GM12878 (cell line): ENCODE results near the gene TBC1D19. TPM values are rescaled to one million over a fixed set of nuclear protein-coding genes. Genes with fewer than 3 reads are reported as not detected.

Experiments
- ATAC-seq: fragments of 200-7000 bp; cut with Tn5 transposase; 3 replicates; pipeline ENCODE4 v1.9.1; 2020; ENCODE audit warnings: mild to moderate bottlenecking, moderate library complexity
- BruUV-seq: library from RNA; stranded (reverse); fragments of 400-500 nt; replicated peaks from 2 replicates; lab custom pipeline; 2021; lab: Mats Ljungman, UMichigan
- CTCF ChIA-PET: fragments of 300-600 bp; sonication (Branson Sonifier 250); formaldehyde crosslinking; extraction: SDS; loops from one replicate; lab custom pipeline; 2021; ENCODE audit warnings: inconsistent platforms; lab: Yijun Ruan, JAX
- POLR2A ChIA-PET: fragments of 350-600 bp; formaldehyde crosslinking; extraction: SDS; loops from one replicate; lab custom pipeline; 2021; ENCODE audit warnings: inconsistent platforms; lab: Charles Lee
- RAD21 ChIA-PET: fragments of 300-600 bp; sonication (Branson Sonifier 250); formaldehyde crosslinking; loops from one replicate; lab custom pipeline; 2023; ENCODE audit warnings: antibody characterized with exemption; ENCODE audit not compliant: unreplicated experiment; lab: Charles Lee
- SMC1A ChIA-PET: fragments of 300-600 bp; sonication (Branson Sonifier 250); formaldehyde crosslinking; loops from one replicate; lab custom pipeline; 2023; ENCODE audit not compliant: unreplicated experiment, uncharacterized antibody; lab: Charles Lee
- DNase-seq: peaks from one replicate; pipeline ENCODE4 v3.0.0-alpha.2; 2011; ENCODE audit warnings: low read depth, low spot score
- FAIRE-seq: peaks from 3 replicates; lab custom pipeline; 2011; peaks lifted over from hg19 to GRCh38; lab: Jason Lieb, UNC
- H2AFZ ChIP-seq: 2 replicates; pipeline ENCODE4 v1.6.0; 2011; ENCODE audit warnings: low read depth, low read length, control low read depth; ENCODE audit not compliant: control insufficient read depth
- H3K27ac ChIP-seq: 2 replicates; pipeline ENCODE4 v1.5.1; 2011; ENCODE audit warnings: control low read depth; ENCODE audit not compliant: control insufficient read depth, insufficient read depth
- H3K27me3 ChIP-seq, 2 experiments: replicated peaks in 1 of 2; 2 replicates each; pipeline versions ENCODE4 v1.6.0 to v1.6.1; 2011; ENCODE audit warnings: low read length in 1 of 2; ENCODE audit not compliant: control insufficient read depth in 2 of 2, insufficient read depth in 2 of 2
- H3K36me3 ChIP-seq, 2 experiments: 2 replicates each; pipeline ENCODE4 v1.5.1; 2011; ENCODE audit warnings: low read length in 1 of 2; ENCODE audit not compliant: control insufficient read depth in 2 of 2, insufficient read depth in 2 of 2
- H3K4me1 ChIP-seq: 2 replicates; pipeline ENCODE4 v1.6.1; 2011; ENCODE audit warnings: mild to moderate bottlenecking, low read length, moderate library complexity, mixed read lengths; ENCODE audit not compliant: control insufficient read depth, insufficient read depth
- H3K4me2 ChIP-seq: 2 replicates; pipeline ENCODE4 v1.6.0; 2011; ENCODE audit warnings: control low read depth; ENCODE audit not compliant: control insufficient read depth, insufficient read depth
- H3K4me3 ChIP-seq: fragments of 200-600 bp; sonication (generic); 2 replicates; pipeline ENCODE4 v1.5.1; 2016
- H3K79me2 ChIP-seq: 2 replicates; pipeline ENCODE4 v1.6.0; 2011; ENCODE audit warnings: low read length; ENCODE audit not compliant: control insufficient read depth, insufficient read depth
- H3K9ac ChIP-seq: 2 replicates; pipeline ENCODE4 v1.8.0; 2011; ENCODE audit warnings: low read length, control low read depth, mixed read lengths; ENCODE audit not compliant: control insufficient read depth, insufficient read depth
- H3K9me3 ChIP-seq: replicated peaks from 3 replicates; pipeline ENCODE4 v1.5.1; 2011; ENCODE audit warnings: mild to moderate bottlenecking, low read length; ENCODE audit not compliant: control insufficient read depth, insufficient read depth
- H4K20me1 ChIP-seq: 2 replicates; pipeline ENCODE4 v1.6.0; 2011; ENCODE audit not compliant: control insufficient read depth, insufficient read depth
- EZH2 ChIP-seq: IDR thresholded peaks from 2 replicates; pipeline ENCODE4 v1.6.1; 2012; ENCODE audit warnings: low read depth, mild to moderate bottlenecking, control low read depth, inconsistent platforms, low read length, borderline replicate concordance; ENCODE audit not compliant: control insufficient read depth
- HDAC2 ChIP-seq: fragments of 200-600 bp; sonication (generic); IDR thresholded peaks from 2 replicates; pipeline ENCODE4 v1.6.1; 2017
- IKZF2 ChIP-seq, 2 experiments: fragments of 450-650 bp; IDR thresholded peaks; 2 replicates each; pipeline ENCODE4 v1.6.1; 2017; ENCODE audit warnings: mild to moderate bottlenecking in 2 of 2, moderate library complexity in 2 of 2
- RAD21 ChIP-seq: IDR thresholded peaks from 2 replicates; pipeline ENCODE4 v1.6.1; 2011; ENCODE audit warnings: mild to moderate bottlenecking, low read depth, low read length, moderate library complexity; ENCODE audit not compliant: insufficient read depth
- RCOR1 ChIP-seq: conservative IDR thresholded peaks from 2 replicates; pipeline ENCODE4 v1.6.1; 2012; ENCODE audit warnings: low read depth, low read length, improper control_type of control experiment
- RELB ChIP-seq: fragments of 450-650 bp; IDR thresholded peaks from 2 replicates; pipeline ENCODE4 v1.6.1; 2017; ENCODE audit warnings: low read depth, mild to moderate bottlenecking, moderate library complexity
- SMARCA5 ChIP-seq: fragments of 450-650 bp; IDR thresholded peaks from 2 replicates; pipeline ENCODE4 v1.6.1; 2017; ENCODE audit warnings: mild to moderate bottlenecking
- STAT3 ChIP-seq: IDR thresholded peaks from 2 replicates; pipeline ENCODE4 v1.6.1; 2011; ENCODE audit warnings: low read depth, low read length, improper control_type of control experiment
- ZBTB4 ChIP-seq: fragments of 450-650 bp; formaldehyde crosslinking; IDR thresholded peaks from 2 replicates; pipeline ENCODE4 v1.4.0; 2022; ENCODE audit warnings: mild to moderate bottlenecking, moderate library complexity
- ZNF592 ChIP-seq: fragments of 450-650 bp; IDR thresholded peaks from 2 replicates; pipeline ENCODE4 v1.6.1; 2017; ENCODE audit warnings: mild to moderate bottlenecking, moderate library complexity
- ZNF687 ChIP-seq: fragments of 450-650 bp; IDR thresholded peaks from 2 replicates; pipeline ENCODE4 v1.6.1; 2017; ENCODE audit warnings: mild to moderate bottlenecking, moderate library complexity
- WGBS: methylation state at CpG from one replicate; pipeline ENCODE4 v1.1.6; 2016; ENCODE audit warnings: low lambda C conversion rate; ENCODE audit not compliant: insufficient replicate concordance, insufficient coverage; ENCODE audit errors: missing lambda C conversion rate; 5-methylcytosine and 5-hydroxymethylcytosine counted together
- in situ Hi-C: fragments of 300-500 bp; cut with MboI; formaldehyde crosslinking; loops from 9 replicates; pipeline ENCODE4 v1.14.3; 2018; ENCODE audit warnings: mixed read lengths
- intact Hi-C: fragments of 100-400 bp; cut with micrococcal nuclease; formaldehyde crosslinking; loops from one replicate; pipeline ENCODE4 v1.14.2; 2022; ENCODE audit not compliant: unreplicated experiment
- polyA plus RNA-seq, 11 experiments: library from polyadenylated mRNA; depleted of rRNA in 4 of 11; unstranded in 6 of 11; stranded (reverse) in 5 of 11; fragments of >200 nt; fragmentation: Nextera tagmentation in 4 of 11; fragmentation: Illumina TruSeq in 1 of 11; extraction: Ambion mirVana in 4 of 11; extraction: Trizol in 1 of 11; gene quantifications; 1 replicate in 1 of 11; 2 replicates in 10 of 11; pipeline versions ENCODE4 v1.2.1 to v1.2.3, GENCODE V29; 2011 to 2016; ENCODE audit warnings: inconsistent platforms in 2 of 11, missing spikeins in 2 of 11, low read depth in 1 of 11
- total RNA-seq, 4 experiments: library from RNA; depleted of rRNA in 3 of 4; stranded (reverse); fragments of >200 nt in 3 of 4; fragmentation: Illumina TruSeq in 1 of 4; extraction: Trizol in 1 of 4; gene quantifications; 2 replicates each; pipeline versions ENCODE4 v1.2.1 to v1.2.3, GENCODE V29; 2013 to 2021

Gene TBC1D19
- total and polyA plus RNA-seq, 10 of the 15 experiments (the other 5 are each of a cell fraction or from before 2014, with no cell fraction given): 0.29 to 3.9 (median 2.1) TPM

GRCh38 chr4:26753187-26753586 is 169.3 kb downstream of the TBC1D19 start:
- in situ Hi-C loops: no loop called here
- CTCF ChIA-PET: no interaction called here
- POLR2A ChIA-PET: no interaction called here
- Histone ChIP-seq H3K79me2 (no peaks in the 10 kb centered on the region), H2AFZ (no peak overlapping the region), H4K20me1 (no peaks in the 10 kb centered on the region), H3K36me3 (no peaks in the 10 kb centered on the region), H3K9ac (no peak overlapping the region), H3K27me3 (no peaks in the 10 kb centered on the region), H3K27ac (no peak overlapping the region), H3K4me1 (peaks cover 11% of the 10 kb centered on the region), H3K4me3 (no peak overlapping the region), H3K9me3 (no peaks in the 10 kb centered on the region), H3K4me2 (no peak overlapping the region)
- no peak for ATAC-seq
- DNase-seq: no peak
- RAD21 ChIA-PET: no interaction called here
- no peak for FAIRE-seq
- intact Hi-C loops: no loop called here
- no TSS peak for BruUV-seq
- WGBS: 66% methylated on average over 2 of the region's 2 CpGs
- SMC1A ChIA-PET: no interaction called here
- TF ChIP-seq IKZF2 (IDR thresholded peaks at IDR 0.05): no peak
- TF ChIP-seq ZNF592: no peak
- TF ChIP-seq STAT3: no peak
- no peak for TF ChIP-seq SMARCA5
- TF ChIP-seq HDAC2: no peak
- TF ChIP-seq RAD21: no peak
- TF ChIP-seq ZNF687: no peak
- TF ChIP-seq RCOR1: no peak
- no peak for TF ChIP-seq ZBTB4 (CRISPR knock-in tag)
- no peak for TF ChIP-seq RELB
- TF ChIP-seq EZH2: no peak
